Measurements from ENCODE around the gene EBF3.

DNA sequence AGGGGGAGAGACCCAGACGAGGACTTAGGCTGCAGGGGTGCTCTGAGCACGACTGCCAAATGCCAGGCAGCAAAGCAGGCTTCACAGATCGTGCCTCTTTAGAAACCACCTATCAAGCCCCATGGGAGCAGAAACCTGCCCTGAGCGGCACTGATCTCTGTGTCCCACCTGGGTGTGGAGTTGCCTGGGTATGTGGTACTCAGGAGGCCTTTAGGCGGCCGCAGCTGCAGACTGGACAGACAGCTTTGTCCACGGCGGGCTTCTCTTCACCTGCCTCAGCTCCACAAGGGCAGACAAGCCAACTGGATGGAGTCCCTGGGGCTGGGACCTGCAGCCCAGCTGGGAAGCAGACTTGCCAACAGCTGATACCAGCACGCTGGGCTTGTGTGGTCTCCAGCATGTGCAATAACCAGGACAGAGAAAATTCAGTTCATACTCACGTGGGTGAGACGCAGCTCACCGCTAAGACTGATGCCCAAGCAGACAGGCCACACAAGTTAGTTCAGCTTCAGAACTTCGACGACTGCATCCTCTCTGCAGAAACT lies 163.2 kb downstream of the EBF3 start:
- TF ChIP-seq, protein P1, sequence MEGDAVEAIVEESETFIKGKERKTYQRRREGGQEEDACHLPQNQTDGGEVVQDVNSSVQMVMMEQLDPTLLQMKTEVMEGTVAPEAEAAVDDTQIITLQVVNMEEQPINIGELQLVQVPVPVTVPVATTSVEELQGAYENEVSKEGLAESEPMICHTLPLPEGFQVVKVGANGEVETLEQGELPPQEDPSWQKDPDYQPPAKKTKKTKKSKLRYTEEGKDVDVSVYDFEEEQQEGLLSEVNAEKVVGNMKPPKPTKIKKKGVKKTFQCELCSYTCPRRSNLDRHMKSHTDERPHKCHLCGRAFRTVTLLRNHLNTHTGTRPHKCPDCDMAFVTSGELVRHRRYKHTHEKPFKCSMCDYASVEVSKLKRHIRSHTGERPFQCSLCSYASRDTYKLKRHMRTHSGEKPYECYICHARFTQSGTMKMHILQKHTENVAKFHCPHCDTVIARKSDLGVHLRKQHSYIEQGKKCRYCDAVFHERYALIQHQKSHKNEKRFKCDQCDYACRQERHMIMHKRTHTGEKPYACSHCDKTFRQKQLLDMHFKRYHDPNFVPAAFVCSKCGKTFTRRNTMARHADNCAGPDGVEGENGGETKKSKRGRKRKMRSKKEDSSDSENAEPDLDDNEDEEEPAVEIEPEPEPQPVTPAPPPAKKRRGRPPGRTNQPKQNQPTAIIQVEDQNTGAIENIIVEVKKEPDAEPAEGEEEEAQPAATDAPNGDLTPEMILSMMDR (IDR thresholded peaks at IDR 0.05; ENCODE audit: borderline replicate concordance, extremely low read depth, low read length, poor library complexity, severe bottlenecking): no peak
- TF ChIP-seq EZH2 (IDR thresholded peaks at IDR 0.05; ENCODE audit: borderline replicate concordance, low read depth, low read length, severe bottlenecking): no peak
